ENCODE results near the gene BCOR.

GRCh38 chrX:40131654-40132337 is 34.0 kb upstream of the BCOR start:
- TF ChIP-seq CTCF (IDR thresholded peaks at IDR 0.05) (no peak), POLR2A (IDR thresholded peaks at IDR 0.05) (no peak)
